ENCODE results near the gene TEX101. TPM values are rescaled to one million over a fixed set of nuclear protein-coding genes. Genes with fewer than 3 reads are reported as not detected.

The TEX101 gene
- total RNA-seq, 4 donors from 2014 or later: not detected

- WGBS, 2 donors (ENCODE audit: low coverage in 1 of 2): 83 to 85% methylated on average over 5 to 15 of the region's 15 CpGs
- no peaks in the 10 kb centered on the region for H3K9me3 ChIP-seq
- no peaks in the 10 kb centered on the region for H3K36me3 ChIP-seq
- intact Hi-C loops (cut with DNase I; ENCODE audit: low total_unique reads): no loop called here
- no peak for DNase-seq
- in situ Hi-C loops (cut with MboI; ENCODE audit: low pct_ligation_motif_present in 1 of 4, low pct_unique_long_range_greater_than_20kb in 1 of 4, low sequenced_read_pairs in 3 of 4): loop anchor here (5.0 to 25.0 kb wide), 3 partner anchors 70 to 368 kb away; partner anchors contain the start of gene LYPD5 (in 1 of the 4)
- H3K27me3 ChIP-seq: no peaks in the 10 kb centered on the region
- peaks cover 0 to under 1% (median 0%) of the 10 kb centered on the region in 4 donors for H3K4me1 ChIP-seq
- H3K27ac ChIP-seq: no peak overlapping the region
- TF ChIP-seq POLR2AphosphoS5 (IDR thresholded peaks at IDR 0.05): no peak
- no peak overlapping the region for H3K4me3 ChIP-seq
Measured at GRCh38 chr19:43444531-43445287, 30.0 kb downstream of the TEX101 start.

GRCh38 chr19:43445426-43445825 lies 30.7 kb downstream of the TEX101 start:
- in situ Hi-C loops (cut with MboI; ENCODE audit: low pct_ligation_motif_present in 1 of 4, low pct_unique_long_range_greater_than_20kb in 1 of 4, low sequenced_read_pairs in 3 of 4): loop anchor here (5.0 to 25.0 kb wide), 3 partner anchors 69 to 367 kb away; partner anchors contain the start of gene LYPD5 (in 1 of the 4)
- no peak overlapping the region for H3K27ac ChIP-seq
- H3K4me1 ChIP-seq: no peaks in the 10 kb centered on the region
- TF ChIP-seq EP300 (IDR thresholded peaks at IDR 0.05; ENCODE audit: low read depth): no peak
- TF ChIP-seq, protein P1, sequence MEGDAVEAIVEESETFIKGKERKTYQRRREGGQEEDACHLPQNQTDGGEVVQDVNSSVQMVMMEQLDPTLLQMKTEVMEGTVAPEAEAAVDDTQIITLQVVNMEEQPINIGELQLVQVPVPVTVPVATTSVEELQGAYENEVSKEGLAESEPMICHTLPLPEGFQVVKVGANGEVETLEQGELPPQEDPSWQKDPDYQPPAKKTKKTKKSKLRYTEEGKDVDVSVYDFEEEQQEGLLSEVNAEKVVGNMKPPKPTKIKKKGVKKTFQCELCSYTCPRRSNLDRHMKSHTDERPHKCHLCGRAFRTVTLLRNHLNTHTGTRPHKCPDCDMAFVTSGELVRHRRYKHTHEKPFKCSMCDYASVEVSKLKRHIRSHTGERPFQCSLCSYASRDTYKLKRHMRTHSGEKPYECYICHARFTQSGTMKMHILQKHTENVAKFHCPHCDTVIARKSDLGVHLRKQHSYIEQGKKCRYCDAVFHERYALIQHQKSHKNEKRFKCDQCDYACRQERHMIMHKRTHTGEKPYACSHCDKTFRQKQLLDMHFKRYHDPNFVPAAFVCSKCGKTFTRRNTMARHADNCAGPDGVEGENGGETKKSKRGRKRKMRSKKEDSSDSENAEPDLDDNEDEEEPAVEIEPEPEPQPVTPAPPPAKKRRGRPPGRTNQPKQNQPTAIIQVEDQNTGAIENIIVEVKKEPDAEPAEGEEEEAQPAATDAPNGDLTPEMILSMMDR (IDR thresholded peaks at IDR 0.05): no peak
- TF ChIP-seq POLR2A (IDR thresholded peaks at IDR 0.05): no peak
- no peak for TF ChIP-seq POLR2AphosphoS5 (IDR thresholded peaks at IDR 0.05)
- H3K4me3 ChIP-seq: no peak overlapping the region
- no peak for DNase-seq
- no peaks in the 10 kb centered on the region for H3K27me3 ChIP-seq
- 92% methylated on average over 2 of the region's 2 CpGs; no CpG with 5 or more reads in 1 of the 2 donors for WGBS, 2 donors (ENCODE audit: low coverage in 1 of 2)
- no peaks in the 10 kb centered on the region for H3K36me3 ChIP-seq
- intact Hi-C loops (cut with DNase I; ENCODE audit: low total_unique reads): no loop called here
- no peaks in the 10 kb centered on the region for H3K9me3 ChIP-seq

DNA sequence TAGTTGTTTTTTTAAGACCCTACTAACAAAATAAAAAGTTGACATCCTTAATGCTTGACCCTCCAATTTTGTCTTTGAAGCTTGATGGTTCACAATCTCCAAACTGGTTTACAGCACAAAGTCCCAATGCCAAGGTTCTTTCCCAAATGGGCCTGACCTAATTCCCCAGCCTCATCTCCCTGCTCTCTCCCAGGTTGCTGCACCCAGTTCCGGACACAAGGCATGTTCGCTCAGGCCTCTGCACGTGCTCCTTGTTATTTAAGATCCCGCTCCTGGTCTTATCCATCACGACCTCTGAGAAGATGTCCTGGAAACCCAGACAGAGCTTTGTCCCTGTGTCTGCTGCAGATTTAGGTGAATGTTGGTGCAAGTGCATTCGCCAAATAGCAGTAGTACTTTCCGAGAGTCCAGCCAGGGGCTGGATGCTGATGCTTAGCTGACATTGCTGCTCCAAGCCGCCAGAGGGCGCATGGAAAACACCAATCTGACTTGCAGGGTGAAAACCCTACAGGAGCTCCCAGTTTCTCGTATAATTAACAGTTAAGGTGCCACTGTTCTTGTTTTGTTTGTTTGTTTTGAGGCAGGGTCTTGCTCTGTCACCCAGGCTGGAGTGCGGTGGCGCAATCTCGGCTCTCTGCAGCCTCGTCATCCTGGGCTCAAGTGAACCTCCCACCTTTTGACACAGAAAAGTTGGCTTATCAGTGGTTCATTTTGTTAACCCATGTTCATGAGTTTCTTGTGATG lies 32.2 kb downstream of the TEX101 start:
- no peak overlapping the region for H3K4me3 ChIP-seq
- TF ChIP-seq, protein P1 (IDR thresholded peaks at IDR 0.05): peak; percentile 94 to 96 (median 95)
- no peak for TF ChIP-seq POLR2AphosphoS5 (IDR thresholded peaks at IDR 0.05)
- H3K36me3 ChIP-seq: no peaks in the 10 kb centered on the region
- intact Hi-C loops (cut with DNase I; ENCODE audit: low total_unique reads) (no loop called here), in situ Hi-C loops (cut with MboI; ENCODE audit: low pct_ligation_motif_present in 1 of 4, low pct_unique_long_range_greater_than_20kb in 1 of 4, low sequenced_read_pairs in 3 of 4) (loop anchor here (5.0 to 25.0 kb wide), 3 partner anchors 68 to 365 kb away; partner anchors contain the start of gene LYPD5 (in 1 of the 4))
- H3K27me3 ChIP-seq: no peaks in the 10 kb centered on the region
- H3K27ac ChIP-seq: no peak overlapping the region
- no peaks in the 10 kb centered on the region for H3K4me1 ChIP-seq
- no peaks in the 10 kb centered on the region for H3K9me3 ChIP-seq
- peak; percentile 81 for DNase-seq
- 29% methylated on average over 14 of the region's 14 CpGs; no CpG with 5 or more reads in 1 of the 2 donors for WGBS, 2 donors (ENCODE audit: low coverage in 1 of 2)

DNA sequence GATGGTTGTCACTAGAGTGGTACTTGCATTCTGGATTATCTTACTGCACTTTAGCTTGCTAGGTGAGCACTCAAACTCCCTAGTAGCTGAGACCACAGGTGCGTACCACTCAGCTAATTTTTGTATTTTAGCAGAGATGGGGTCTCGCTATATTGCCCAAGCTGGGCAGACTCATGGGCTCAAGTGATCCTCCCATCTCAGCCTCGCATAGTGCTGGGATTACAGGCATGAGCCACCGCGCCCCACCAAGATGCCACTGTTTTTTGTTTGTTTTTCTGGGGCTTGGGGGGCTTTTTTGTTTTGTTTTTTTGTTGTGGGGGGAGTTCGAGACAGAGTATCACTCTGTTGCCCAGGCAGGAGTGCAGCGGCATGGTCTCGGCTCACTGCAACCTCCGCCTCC lies 33.0 kb downstream of the TEX101 start:
- Histone ChIP-seq H3K27ac (no peak overlapping the region), H3K9me3 (no peaks in the 10 kb centered on the region), H3K4me1 (no peaks in the 10 kb centered on the region), H3K36me3 (no peaks in the 10 kb centered on the region), H3K4me3 (no peak overlapping the region), H3K27me3 (no peaks in the 10 kb centered on the region)
- no peak for DNase-seq
- intact Hi-C loops (cut with DNase I; ENCODE audit: low total_unique reads): loop anchor here (1.0 kb wide), 1 partner anchor 72 kb away; no protein-coding TSS in a partner anchor
- WGBS, 2 donors (ENCODE audit: low coverage in 1 of 2): 93 to 94% methylated on average over 8 to 9 of the region's 9 CpGs
- in situ Hi-C loops (cut with MboI; ENCODE audit: low pct_ligation_motif_present in 1 of 4, low pct_unique_long_range_greater_than_20kb in 1 of 4, low sequenced_read_pairs in 3 of 4): loop anchor here (5.0 to 25.0 kb wide), 3 partner anchors 67 to 365 kb away; partner anchors contain the start of gene LYPD5 (in 1 of the 4)
- TF ChIP-seq, protein P1 (IDR thresholded peaks at IDR 0.05): no peak
- no peak for TF ChIP-seq POLR2AphosphoS5 (IDR thresholded peaks at IDR 0.05)
